Coronary artery (tissue), 2 donors: ENCODE data around the gene ZNF583.
A peak's percentile ranks its signal among the peaks of the same experiment; 100 is the strongest.

Source experiments
- DNase-seq: peaks from one replicate; pipeline ENCODE4 v3.0.0-alpha.2; 2017; ENCODE audit warnings: low spot score
- H3K27ac ChIP-seq, 2 donors: fragments of 200-600 bp; sonication (generic); one replicate each; pipeline ENCODE4 v1.5.1; 2016 to 2019
- H3K4me3 ChIP-seq: fragments of 200-600 bp; sonication (generic); 2 replicates; pipeline ENCODE4 v1.5.1; 2016; ENCODE audit warnings: mild to moderate bottlenecking, moderate library complexity
- CTCF ChIP-seq: fragments of 200-600 bp; sonication (generic); IDR thresholded peaks from one replicate; pipeline ENCODE4 v1.5.1; 2019; ENCODE audit warnings: antibody characterized with exemption

Gene ZNF583

GRCh38 chr19:56403764-56404704 is at the start of gene ZNF583:
ZNF583 (plus strand) TSS chr19:56404332; CDS start chr19:56407115, 2,783 bp downstream.
- Histone ChIP-seq H3K27ac (peak within 1 kb of the TSS; percentile 97 to 99), H3K4me3 (peak within 1 kb of the TSS; percentile 93)
- DNase-seq = peak; percentile 97
- no peak for TF ChIP-seq CTCF

- Histone ChIP-seq H3K27ac (no peak overlapping the region), H3K4me3 (no peak overlapping the region)
- no peak for TF ChIP-seq CTCF
- no peak for DNase-seq
Measured at GRCh38 chr19:56355517-56355916, 48.6 kb upstream of the ZNF583 start.

GRCh38 chr19:56356944-56357343 is 47.2 kb upstream of the ZNF583 start:
- Histone ChIP-seq H3K4me3 (no peak overlapping the region), H3K27ac (no peak overlapping the region)
- no peak for TF ChIP-seq CTCF
- DNase-seq = no peak

- Histone ChIP-seq H3K4me3 (no peak overlapping the region), H3K27ac (no peak overlapping the region)
- no peak for TF ChIP-seq CTCF
- no peak for DNase-seq
Measured at GRCh38 chr19:56360841-56361240, 43.3 kb upstream of the ZNF583 start.

- Histone ChIP-seq H3K4me3 (peak overlapping the region; percentile 84), H3K27ac (peak overlapping the region; percentile 80 to 92)
- no peak for TF ChIP-seq CTCF
- peak; percentile 95 for DNase-seq
Measured at GRCh38 chr19:56367829-56368711, 36.1 kb upstream of the ZNF583 start.

- no peak for TF ChIP-seq CTCF
- no peak for DNase-seq
- H3K27ac ChIP-seq = no peak overlapping the region
- no peak overlapping the region for H3K4me3 ChIP-seq
Measured at GRCh38 chr19:56369886-56370676, 34.1 kb upstream of the ZNF583 start.
